Hair follicular keratinocyte (primary cell): ENCODE measurements around the gene RBM39. TPM values are rescaled to one million over a fixed set of nuclear protein-coding genes. Genes with fewer than 3 reads are reported as not detected.

Experiments
- total RNA-seq: library from RNA; depleted of rRNA; stranded (reverse); fragments of >200 nt; gene quantifications from 2 replicates; pipeline ENCODE4 v1.2.3, GENCODE V29; 2015

Gene RBM39
- total RNA-seq, result 116 and 130 TPM in 2 replicates

GRCh38 chr20:35741892-35742740, at the start of gene RBM39:
RBM39 (minus strand) TSS chr20:35742260; CDS start chr20:35740874, 1,386 bp downstream.

GRCh38 chr20:35771689-35772562, 29.9 kb upstream of the RBM39 start, which contains the start of gene PHF20:
PHF20 (plus strand) TSS chr20:35772015; CDS start chr20:35801523, 29,508 bp downstream.

GRCh38 chr20:35699127-35699956, 42.7 kb downstream of the RBM39 start, which contains the start of the genes NFS1 and ROMO1:
NFS1 (minus strand) TSS chr20:35699352; CDS start chr20:35699288, 64 bp downstream.
ROMO1 (plus strand) TSS chr20:35699405; CDS start chr20:35699633, 228 bp downstream.

GRCh38 chr20:35664466-35665206, 77.4 kb downstream of the RBM39 start, which contains the start of the genes CPNE1 and RBM12:
CPNE1 (minus strand) TSS chr20:35664900; CDS start chr20:35632923, 31,977 bp downstream.
RBM12 (minus strand) TSS chr20:35664900; CDS start chr20:35655322, 9,578 bp downstream.

Other genes with a start within 250 kb of the RBM39 start
- gene C20orf173, start 212.6 kb downstream of the RBM39 start, total RNA-seq, result not detected in 2 replicates
- 165 and 240 TPM in 2 replicates for gene ERGIC3, start 200.2 kb downstream of the RBM39 start, total RNA-seq
- gene SPAG4, start 126.4 kb downstream of the RBM39 start, total RNA-seq, result 2.1 and 3.5 TPM in 2 replicates
- gene CPNE1, start 77.4 kb downstream of the RBM39 start, total RNA-seq, result 131 TPM in 2 replicates
- gene RBM12, start 77.4 kb downstream of the RBM39 start, total RNA-seq, result 27.3 and 40.5 TPM in 2 replicates
- gene NFS1, start 42.9 kb downstream of the RBM39 start, total RNA-seq, result 36.0 and 37.1 TPM in 2 replicates
- gene ROMO1, start 42.9 kb downstream of the RBM39 start, total RNA-seq, result 602 and 619 TPM in 2 replicates
- gene PHF20, start 29.8 kb upstream of the RBM39 start, total RNA-seq, result 21.2 and 22.8 TPM in 2 replicates
- gene SCAND1, start 212.2 kb upstream of the RBM39 start, total RNA-seq, result 91.4 and 103 TPM in 2 replicates
- 2.2 and 8.7 TPM in 2 replicates for gene CNBD2, start 226.3 kb upstream of the RBM39 start, total RNA-seq